HG02571 (cell line): ENCODE results near the gene MIDN.
"Not testable (repeated sequence)": the region's sequence is repeated elsewhere in the genome, so short reads cannot be mapped to it uniquely, and the experiment has no call there.

ENCODE experiments used
- ATAC-seq: cut with Tn5 transposase; IDR thresholded peaks from one replicate; pipeline ENCODE4 v1.9.1; 2021; ENCODE audit warnings: mild to moderate bottlenecking, moderate library complexity; ENCODE audit not compliant: unreplicated experiment

The MIDN gene

GRCh38 chr19:1291761-1292418 is 43.5 kb downstream of the MIDN start:
- ATAC-seq = no peak

- ATAC-seq = no peak
Observed at GRCh38 chr19:1292419-1293151, 44.2 kb downstream of the MIDN start.

- no peak for ATAC-seq
Observed at GRCh38 chr19:1293782-1294604, 45.6 kb downstream of the MIDN start.

GRCh38 chr19:1294688-1295087 is 46.3 kb downstream of the MIDN start:
- no peak for ATAC-seq

- no peak for ATAC-seq
Observed at GRCh38 chr19:1295169-1296012, 47.0 kb downstream of the MIDN start.

- ATAC-seq = no peak
Observed at GRCh38 chr19:1296078-1296477, 47.7 kb downstream of the MIDN start.

GRCh38 chr19:1296575-1297271 is 48.3 kb downstream of the MIDN start:
- ATAC-seq = no peak

GRCh38 chr19:1298235-1298634 is 49.9 kb downstream of the MIDN start:
- no peak for ATAC-seq

GRCh38 chr19:1299801-1300200 is 51.4 kb downstream of the MIDN start:
- ATAC-seq = no peak

GRCh38 chr19:1300744-1301490 is 52.5 kb downstream of the MIDN start:
- no peak for ATAC-seq

- ATAC-seq = no peak
Observed at GRCh38 chr19:1302533-1303239, 54.3 kb downstream of the MIDN start.

- ATAC-seq = no peak
Observed at GRCh38 chr19:1304197-1304924, 56.0 kb downstream of the MIDN start.

- ATAC-seq = not testable (repeated sequence)
Observed at GRCh38 chr19:1305354-1305753, 57.0 kb downstream of the MIDN start.

- ATAC-seq = no peak
Observed at GRCh38 chr19:1307320-1307719, 58.9 kb downstream of the MIDN start.

GRCh38 chr19:1307755-1308303 is 59.4 kb downstream of the MIDN start:
- no peak for ATAC-seq

GRCh38 chr19:1308718-1309117 is 60.3 kb downstream of the MIDN start:
- no peak for ATAC-seq
